ENCODE measurements around the gene SCYGR5.
"Not testable (repeated sequence)": the region's sequence is repeated elsewhere in the genome, so short reads cannot be mapped to it uniquely, and the experiment has no call there.

The SCYGR5 gene

DNA sequence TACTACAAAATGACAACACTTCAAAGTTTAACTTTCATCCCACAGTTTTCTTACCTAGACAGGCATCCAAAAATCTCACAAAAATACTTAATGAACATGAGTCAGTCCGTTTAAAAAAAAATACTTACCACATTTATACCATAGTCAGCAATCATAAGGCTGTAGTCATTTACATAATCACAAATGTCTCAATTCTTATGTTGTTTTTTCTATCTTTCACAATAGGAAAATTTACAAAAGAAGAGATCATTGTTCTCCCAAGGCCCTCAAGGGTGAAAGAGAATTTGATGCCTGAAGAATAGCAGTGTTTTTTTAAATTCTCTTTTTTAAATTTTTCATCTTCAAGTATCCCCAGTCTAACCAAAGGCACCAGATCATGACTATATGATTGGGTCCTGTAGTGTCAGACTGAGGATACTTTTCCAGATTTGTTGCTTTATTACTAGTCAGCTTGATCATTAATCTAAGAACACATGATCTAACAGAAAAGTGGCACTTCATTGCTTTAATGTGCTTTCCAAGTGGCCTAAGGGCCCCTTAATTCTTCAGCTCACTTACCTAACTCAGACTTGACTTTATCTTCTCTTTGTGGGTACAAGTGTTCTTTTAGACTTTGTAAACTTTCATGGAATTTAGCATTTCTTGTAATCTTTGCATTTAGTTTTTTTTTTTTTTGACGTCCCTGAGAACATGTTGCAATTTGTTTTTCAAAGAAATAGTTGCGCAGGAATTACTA, 4.7 kb downstream of the SCYGR5 start:
- Histone ChIP-seq H3K9me3 (ENCODE audit: control insufficient read depth in 2 of 2, low read length in 2 of 2) (no peaks in the 10 kb centered on the region), H3K27ac (ENCODE audit: low read depth in 2 of 2, low read length in 2 of 2) (no peak overlapping the region), H3K4me1 (ENCODE audit: control insufficient read depth in 2 of 2, insufficient read depth in 2 of 2, low read length in 2 of 2) (no peaks in the 10 kb centered on the region), H3K9ac (ENCODE audit: low read depth in 1 of 2, low read length in 2 of 2) (no peak overlapping the region), H3K27me3 (ENCODE audit: control insufficient read depth in 2 of 2, insufficient read depth in 2 of 2, low read length in 2 of 2) (no peaks in the 10 kb centered on the region), H3K36me3 (ENCODE audit: control insufficient read depth in 2 of 2, insufficient read depth in 2 of 2, low read length in 2 of 2) (no peaks in the 10 kb centered on the region), H3K4me3 (ENCODE audit: low read length in 2 of 2) (no peak overlapping the region)

- H3K36me3 ChIP-seq (ENCODE audit: control insufficient read depth in 2 of 2, insufficient read depth in 2 of 2, low read length in 2 of 2); H3K27me3 ChIP-seq (ENCODE audit: control insufficient read depth in 2 of 2, insufficient read depth in 2 of 2, low read length in 2 of 2); H3K9me3 ChIP-seq (ENCODE audit: control insufficient read depth in 2 of 2, low read length in 2 of 2); H3K9ac ChIP-seq (ENCODE audit: low read depth in 1 of 2, low read length in 2 of 2); H3K4me1 ChIP-seq (ENCODE audit: control insufficient read depth in 2 of 2, insufficient read depth in 2 of 2, low read length in 2 of 2); H3K4me3 ChIP-seq (ENCODE audit: low read length in 2 of 2); H3K27ac ChIP-seq (ENCODE audit: low read depth in 2 of 2, low read length in 2 of 2): not testable (repeated sequence)
Measured at GRCh38 chr2:227673620-227674019, 7.0 kb downstream of the SCYGR5 start.

- no peak overlapping the region for H3K9ac ChIP-seq (ENCODE audit: low read depth in 1 of 2, low read length in 2 of 2)
- no peak overlapping the region for H3K4me3 ChIP-seq (ENCODE audit: low read length in 2 of 2)
- no peaks in the 10 kb centered on the region for H3K27me3 ChIP-seq (ENCODE audit: control insufficient read depth in 2 of 2, insufficient read depth in 2 of 2, low read length in 2 of 2)
- H3K4me1 ChIP-seq (ENCODE audit: control insufficient read depth in 2 of 2, insufficient read depth in 2 of 2, low read length in 2 of 2): peaks cover 0 to 3% of the 10 kb centered on the region in 2 donors
- no peaks in the 10 kb centered on the region for H3K36me3 ChIP-seq (ENCODE audit: control insufficient read depth in 2 of 2, insufficient read depth in 2 of 2, low read length in 2 of 2)
- H3K27ac ChIP-seq (ENCODE audit: low read depth in 2 of 2, low read length in 2 of 2): no peak overlapping the region
- no peaks in the 10 kb centered on the region for H3K9me3 ChIP-seq (ENCODE audit: control insufficient read depth in 2 of 2, low read length in 2 of 2)
Measured at GRCh38 chr2:227674485-227674884, 7.9 kb downstream of the SCYGR5 start.

GRCh38 chr2:227677928-227678327, 11.3 kb downstream of the SCYGR5 start:
- no peak overlapping the region for H3K27ac ChIP-seq (ENCODE audit: low read depth in 2 of 2, low read length in 2 of 2)
- no peak overlapping the region for H3K4me3 ChIP-seq (ENCODE audit: low read length in 2 of 2)
- H3K27me3 ChIP-seq (ENCODE audit: control insufficient read depth in 2 of 2, insufficient read depth in 2 of 2, low read length in 2 of 2): no peaks in the 10 kb centered on the region
- H3K36me3 ChIP-seq (ENCODE audit: control insufficient read depth in 2 of 2, insufficient read depth in 2 of 2, low read length in 2 of 2): no peaks in the 10 kb centered on the region
- H3K4me1 ChIP-seq (ENCODE audit: control insufficient read depth in 2 of 2, insufficient read depth in 2 of 2, low read length in 2 of 2): peaks cover 0 to 3% of the 10 kb centered on the region in 2 donors
- no peaks in the 10 kb centered on the region for H3K9me3 ChIP-seq (ENCODE audit: control insufficient read depth in 2 of 2, low read length in 2 of 2)
- no peak overlapping the region for H3K9ac ChIP-seq (ENCODE audit: low read depth in 1 of 2, low read length in 2 of 2)

DNA sequence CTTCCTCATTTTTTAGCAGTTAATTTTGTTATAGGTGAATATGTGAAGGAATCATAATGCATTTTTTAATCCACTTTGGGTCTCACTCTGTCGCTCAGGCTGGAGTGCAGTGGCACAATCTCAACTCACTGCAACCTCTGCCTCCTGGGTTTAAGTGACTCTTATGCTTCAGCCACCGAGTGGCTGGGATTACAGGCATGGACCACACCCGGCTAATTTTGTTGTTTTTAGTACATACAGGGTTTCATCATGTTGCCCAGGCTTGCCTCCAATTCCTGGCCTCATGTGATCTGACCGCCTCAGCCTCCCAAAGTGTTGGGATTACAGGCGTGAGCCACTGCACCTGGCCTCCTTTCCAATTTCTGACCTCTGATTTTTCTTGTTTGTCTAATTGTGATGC, 17.7 kb downstream of the SCYGR5 start:
- Histone ChIP-seq H3K27me3 (ENCODE audit: control insufficient read depth in 2 of 2, insufficient read depth in 2 of 2, low read length in 2 of 2) (no peaks in the 10 kb centered on the region), H3K36me3 (ENCODE audit: control insufficient read depth in 2 of 2, insufficient read depth in 2 of 2, low read length in 2 of 2) (peaks cover 2 to 4% of the 10 kb centered on the region in 2 donors), H3K27ac (ENCODE audit: low read depth in 2 of 2, low read length in 2 of 2) (no peak overlapping the region), H3K4me1 (ENCODE audit: control insufficient read depth in 2 of 2, insufficient read depth in 2 of 2, low read length in 2 of 2) (no peaks in the 10 kb centered on the region), H3K9ac (ENCODE audit: low read depth in 1 of 2, low read length in 2 of 2) (no peak overlapping the region), H3K4me3 (ENCODE audit: low read length in 2 of 2) (no peak overlapping the region), H3K9me3 (ENCODE audit: control insufficient read depth in 2 of 2, low read length in 2 of 2) (no peaks in the 10 kb centered on the region)

DNA sequence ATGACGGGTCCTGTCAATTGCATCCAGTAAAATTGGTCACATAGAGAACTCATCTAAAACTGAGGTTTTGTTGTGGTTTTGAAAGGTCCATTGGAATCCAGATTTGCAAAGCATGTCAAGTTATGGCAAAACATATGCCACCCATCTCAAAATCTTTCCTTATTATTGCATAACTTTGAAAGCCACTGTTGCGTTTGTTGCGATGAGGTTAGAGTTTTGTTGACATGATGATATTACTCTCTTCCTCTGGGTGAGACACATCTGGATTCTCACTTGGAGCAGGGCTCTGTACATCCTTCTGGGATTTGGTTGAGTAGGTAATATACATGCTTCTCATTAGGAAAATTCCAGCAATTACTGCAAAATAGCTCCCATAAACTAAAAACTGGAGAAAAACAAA, 20.6 kb downstream of the SCYGR5 start:
- Histone ChIP-seq H3K4me3 (ENCODE audit: low read length in 2 of 2) (no peak overlapping the region), H3K36me3 (ENCODE audit: control insufficient read depth in 2 of 2, insufficient read depth in 2 of 2, low read length in 2 of 2) (peaks cover 2 to 4% of the 10 kb centered on the region in 2 donors), H3K9me3 (ENCODE audit: control insufficient read depth in 2 of 2, low read length in 2 of 2) (no peaks in the 10 kb centered on the region), H3K4me1 (ENCODE audit: control insufficient read depth in 2 of 2, insufficient read depth in 2 of 2, low read length in 2 of 2) (no peaks in the 10 kb centered on the region), H3K27ac (ENCODE audit: low read depth in 2 of 2, low read length in 2 of 2) (no peak overlapping the region), H3K27me3 (ENCODE audit: control insufficient read depth in 2 of 2, insufficient read depth in 2 of 2, low read length in 2 of 2) (no peaks in the 10 kb centered on the region), H3K9ac (ENCODE audit: low read depth in 1 of 2, low read length in 2 of 2) (no peak overlapping the region)

DNA sequence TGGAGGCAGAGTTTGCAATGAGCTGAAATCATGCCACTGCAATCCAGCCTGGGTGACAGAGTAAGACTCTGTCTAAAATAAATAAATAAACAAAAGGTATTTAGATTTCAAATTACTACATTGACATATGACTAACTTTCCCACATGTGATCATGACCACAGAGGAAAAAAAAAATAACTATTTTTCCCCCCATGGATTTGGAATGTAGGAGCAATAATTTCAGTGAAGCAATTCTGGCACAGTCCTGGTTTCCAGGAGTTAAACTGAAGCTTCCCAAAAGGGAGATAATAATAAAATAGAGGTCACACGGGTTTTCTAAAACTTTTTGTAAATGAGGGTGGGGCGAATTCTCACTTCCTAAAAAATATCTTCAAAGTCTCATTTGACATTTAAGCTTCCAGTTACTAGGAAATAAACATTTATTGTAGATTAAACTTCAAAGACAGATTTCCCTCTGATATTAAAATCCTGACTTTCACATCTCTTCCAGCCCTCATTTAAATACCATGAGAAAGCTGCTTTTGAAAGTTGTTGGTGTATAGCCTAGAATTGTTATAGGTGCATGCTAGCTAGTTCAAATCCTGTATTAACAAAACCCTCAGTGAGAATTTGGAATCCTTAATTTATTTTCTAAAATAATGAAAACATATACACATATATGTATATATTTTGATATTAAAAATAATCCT, 30.5 kb downstream of the SCYGR5 start:
- Histone ChIP-seq H3K9ac (ENCODE audit: low read depth in 1 of 2, low read length in 2 of 2) (no peak overlapping the region), H3K27me3 (ENCODE audit: control insufficient read depth in 2 of 2, insufficient read depth in 2 of 2, low read length in 2 of 2) (no peaks in the 10 kb centered on the region), H3K4me3 (ENCODE audit: low read length in 2 of 2) (no peak overlapping the region), H3K4me1 (ENCODE audit: control insufficient read depth in 2 of 2, insufficient read depth in 2 of 2, low read length in 2 of 2) (peaks cover 0 to 4% of the 10 kb centered on the region in 2 donors), H3K36me3 (ENCODE audit: control insufficient read depth in 2 of 2, insufficient read depth in 2 of 2, low read length in 2 of 2) (peaks cover 0 to 5% of the 10 kb centered on the region in 2 donors), H3K27ac (ENCODE audit: low read depth in 2 of 2, low read length in 2 of 2) (no peak overlapping the region), H3K9me3 (ENCODE audit: control insufficient read depth in 2 of 2, low read length in 2 of 2) (no peaks in the 10 kb centered on the region)

DNA sequence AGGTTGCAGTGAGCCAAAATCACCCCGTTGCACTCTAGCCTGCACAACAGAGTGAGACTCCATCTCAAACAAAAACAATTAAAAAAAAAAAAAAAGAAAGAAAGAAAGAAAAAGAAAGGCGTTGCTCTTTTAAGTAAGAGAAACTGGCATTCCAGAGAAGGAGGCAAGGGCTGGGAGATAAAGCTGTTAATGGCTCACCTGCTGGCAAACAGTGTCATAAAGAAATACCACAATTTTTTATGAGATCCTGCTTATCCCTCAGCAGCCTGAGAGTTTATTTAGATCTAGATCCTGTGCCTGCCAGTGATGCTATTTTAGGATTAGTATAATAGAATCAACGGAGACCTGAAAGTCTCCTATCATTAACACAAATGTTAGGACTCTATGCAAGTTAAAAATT, 35.0 kb downstream of the SCYGR5 start:
- no peak overlapping the region for H3K27ac ChIP-seq (ENCODE audit: low read depth in 2 of 2, low read length in 2 of 2)
- peak overlapping the region in 1 of 2 donors; percentile 3 for H3K4me3 ChIP-seq (ENCODE audit: low read length in 2 of 2)
- H3K9me3 ChIP-seq (ENCODE audit: control insufficient read depth in 2 of 2, low read length in 2 of 2): no peaks in the 10 kb centered on the region
- H3K36me3 ChIP-seq (ENCODE audit: control insufficient read depth in 2 of 2, insufficient read depth in 2 of 2, low read length in 2 of 2): peaks cover 0 to 3% of the 10 kb centered on the region in 2 donors
- H3K27me3 ChIP-seq (ENCODE audit: control insufficient read depth in 2 of 2, insufficient read depth in 2 of 2, low read length in 2 of 2): no peaks in the 10 kb centered on the region
- peaks cover 0 to 13% of the 10 kb centered on the region in 2 donors for H3K4me1 ChIP-seq (ENCODE audit: control insufficient read depth in 2 of 2, insufficient read depth in 2 of 2, low read length in 2 of 2)
- H3K9ac ChIP-seq (ENCODE audit: low read depth in 1 of 2, low read length in 2 of 2): no peak overlapping the region

DNA sequence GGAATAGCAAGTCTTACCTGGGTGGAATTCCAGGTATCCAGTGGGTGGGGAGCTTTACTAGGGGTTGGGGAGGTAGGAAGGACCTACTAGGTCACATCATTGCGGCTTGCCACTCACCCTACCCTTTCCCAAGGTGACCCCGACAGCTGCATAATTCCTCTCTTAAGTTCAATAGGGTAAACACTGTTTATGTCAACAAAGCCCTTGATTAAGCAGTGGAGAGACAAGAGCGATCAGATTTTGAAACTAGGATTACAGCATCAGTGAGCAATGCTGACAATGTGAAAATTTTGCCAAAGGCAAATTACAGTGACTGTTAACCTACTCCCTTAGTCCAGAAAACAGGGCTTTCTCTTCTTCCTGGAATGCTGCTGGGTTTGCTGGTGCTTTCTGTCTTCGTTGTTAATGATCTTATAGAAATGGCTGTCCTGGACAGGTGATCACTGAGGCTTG, 36.7 kb downstream of the SCYGR5 start:
- Histone ChIP-seq H3K36me3 (ENCODE audit: control insufficient read depth in 2 of 2, insufficient read depth in 2 of 2, low read length in 2 of 2) (peaks cover 0 to 3% of the 10 kb centered on the region in 2 donors), H3K4me1 (ENCODE audit: control insufficient read depth in 2 of 2, insufficient read depth in 2 of 2, low read length in 2 of 2) (peaks cover 0 to 19% of the 10 kb centered on the region in 2 donors), H3K4me3 (ENCODE audit: low read length in 2 of 2) (no peak overlapping the region), H3K9ac (ENCODE audit: low read depth in 1 of 2, low read length in 2 of 2) (no peak overlapping the region), H3K27ac (ENCODE audit: low read depth in 2 of 2, low read length in 2 of 2) (no peak overlapping the region), H3K27me3 (ENCODE audit: control insufficient read depth in 2 of 2, insufficient read depth in 2 of 2, low read length in 2 of 2) (no peaks in the 10 kb centered on the region), H3K9me3 (ENCODE audit: control insufficient read depth in 2 of 2, low read length in 2 of 2) (no peaks in the 10 kb centered on the region)

GRCh38 chr2:227703961-227704360, 37.4 kb downstream of the SCYGR5 start:
- Histone ChIP-seq H3K4me1 (ENCODE audit: control insufficient read depth in 2 of 2, insufficient read depth in 2 of 2, low read length in 2 of 2) (peaks cover 0 to 19% of the 10 kb centered on the region in 2 donors), H3K4me3 (ENCODE audit: low read length in 2 of 2) (no peak overlapping the region), H3K9ac (ENCODE audit: low read depth in 1 of 2, low read length in 2 of 2) (no peak overlapping the region), H3K27ac (ENCODE audit: low read depth in 2 of 2, low read length in 2 of 2) (no peak overlapping the region), H3K9me3 (ENCODE audit: control insufficient read depth in 2 of 2, low read length in 2 of 2) (no peaks in the 10 kb centered on the region), H3K27me3 (ENCODE audit: control insufficient read depth in 2 of 2, insufficient read depth in 2 of 2, low read length in 2 of 2) (no peaks in the 10 kb centered on the region), H3K36me3 (ENCODE audit: control insufficient read depth in 2 of 2, insufficient read depth in 2 of 2, low read length in 2 of 2) (no peaks in the 10 kb centered on the region)
